ES-I3 (cell line): ENCODE results near the gene NINJ2.
"Not testable (repeated sequence)": the region's sequence is repeated elsewhere in the genome, so short reads cannot be mapped to it uniquely, and the experiment has no call there.

ENCODE experiments used
- H3K36me3 ChIP-seq: 2 replicates; pipeline ENCODE4 v1.6.1; 2013; ENCODE audit warnings: mild to moderate bottlenecking, low read length, control low read depth, moderate library complexity; ENCODE audit not compliant: insufficient read depth
- H3K4me1 ChIP-seq: 2 replicates; pipeline ENCODE4 v1.6.1; 2013; ENCODE audit warnings: mild to moderate bottlenecking, control low read depth, low read length; ENCODE audit not compliant: insufficient read depth
- H3K9ac ChIP-seq: 2 replicates; pipeline ENCODE4 v1.6.1; 2013; ENCODE audit warnings: low read depth, mild to moderate bottlenecking, low read length, moderate library complexity
- H3K9me3 ChIP-seq: 2 replicates; pipeline ENCODE4 v1.6.1; 2013; ENCODE audit warnings: mild to moderate bottlenecking, low read length, moderate library complexity; ENCODE audit not compliant: control insufficient read depth, insufficient read depth

NINJ2 gene

DNA sequence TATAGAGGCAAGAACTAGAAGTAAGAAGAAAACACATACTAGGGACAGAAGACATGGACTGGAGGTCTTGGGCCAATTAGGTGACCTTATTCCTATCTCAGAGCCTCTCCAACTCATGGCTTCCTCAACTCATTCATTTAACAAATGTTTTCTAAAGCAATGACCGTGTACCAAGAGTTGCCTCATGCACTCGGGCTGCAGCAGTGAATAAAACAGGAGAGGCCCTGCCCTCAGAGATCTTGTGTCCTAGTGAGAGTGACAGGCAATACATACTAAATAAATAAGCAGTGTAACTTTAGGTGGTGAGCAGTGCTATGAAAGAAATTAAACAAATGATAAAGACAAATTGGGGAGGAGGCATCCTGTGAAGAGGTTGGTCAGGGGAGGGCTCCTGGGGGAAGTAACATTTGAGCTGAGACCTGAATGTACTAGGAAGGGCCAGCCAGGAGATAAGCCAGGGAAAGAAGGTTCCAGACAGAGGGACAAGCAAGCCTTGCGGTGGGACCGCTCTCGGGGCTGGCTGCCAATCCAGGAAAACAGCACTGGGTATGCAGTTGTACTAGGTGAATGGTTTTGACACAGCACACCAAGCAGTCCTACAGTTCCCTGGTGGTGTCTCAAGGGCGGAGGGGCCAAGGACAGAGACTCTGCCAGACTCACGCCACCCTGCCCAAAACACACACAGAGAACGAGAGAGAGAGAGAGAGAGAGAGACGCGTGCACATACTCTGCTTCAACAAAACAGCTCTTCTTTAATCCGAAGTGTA lies 1.3 kb downstream of the NINJ2 start:
- H3K4me1 ChIP-seq = peaks cover 5% of the 10 kb centered on the region
- no peaks in the 10 kb centered on the region for H3K9me3 ChIP-seq
- H3K36me3 ChIP-seq = no peaks in the 10 kb centered on the region
- no peak overlapping the region for H3K9ac ChIP-seq

DNA sequence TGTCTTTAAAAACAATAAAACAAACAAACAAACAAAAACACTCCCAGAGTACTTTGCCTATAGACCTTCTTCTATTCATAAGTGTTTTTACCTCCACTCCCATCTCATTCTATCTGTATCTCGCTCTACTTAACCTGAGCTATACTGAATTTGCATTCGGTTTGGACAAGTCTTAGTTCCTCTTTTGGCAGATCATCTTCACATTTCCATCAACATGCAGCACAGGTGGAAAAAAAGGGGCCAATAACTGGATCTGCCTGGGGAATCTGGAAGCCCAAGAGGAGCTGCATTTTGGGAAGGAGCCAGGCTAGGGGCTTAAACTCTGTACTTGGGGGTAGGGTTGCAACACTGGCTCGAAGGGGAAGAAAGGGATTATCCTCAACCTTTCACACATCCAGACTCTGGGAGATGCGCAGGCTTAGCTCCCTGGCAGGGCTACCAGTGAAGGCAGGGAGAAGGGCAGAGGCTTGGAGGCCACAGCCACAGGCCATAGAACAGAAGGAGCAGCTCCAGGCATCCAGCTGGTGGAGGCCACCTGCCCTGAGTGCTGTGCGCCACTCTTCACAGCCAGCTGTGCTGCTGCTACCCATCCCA lies 4.1 kb downstream of the NINJ2 start:
- Histone ChIP-seq H3K9ac (no peak overlapping the region), H3K9me3 (no peaks in the 10 kb centered on the region), H3K36me3 (no peaks in the 10 kb centered on the region), H3K4me1 (no peaks in the 10 kb centered on the region)

DNA sequence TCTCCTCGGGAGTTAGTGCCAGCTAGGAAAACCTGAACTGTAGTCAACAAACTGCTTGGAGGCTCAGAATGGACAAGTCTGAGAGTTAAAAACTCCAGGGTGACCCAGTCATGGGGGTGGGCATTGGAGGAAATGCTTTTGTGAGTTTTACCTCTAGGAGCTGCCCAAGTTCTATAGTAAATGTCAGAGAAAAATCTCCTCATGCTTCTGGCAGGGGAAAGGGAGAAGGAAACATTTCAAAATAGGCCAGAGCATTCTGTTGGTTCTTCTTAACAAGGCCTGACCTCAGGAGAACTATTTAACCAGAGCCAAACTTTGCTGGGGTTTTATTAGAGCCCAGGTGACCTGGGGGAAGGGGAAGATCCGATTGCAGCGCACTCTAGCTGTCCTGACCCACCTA lies 12.3 kb downstream of the NINJ2 start:
- no peaks in the 10 kb centered on the region for H3K9me3 ChIP-seq
- no peaks in the 10 kb centered on the region for H3K36me3 ChIP-seq
- H3K4me1 ChIP-seq = no peaks in the 10 kb centered on the region
- no peak overlapping the region for H3K9ac ChIP-seq

GRCh38 chr12:647385-648085 lies 15.7 kb downstream of the NINJ2 start:
- Histone ChIP-seq H3K4me1 (0 out of 2 replicates have a peak, but pooled peaks cover 6% of the 10 kb centered on the region), H3K36me3 (0 out of 2 replicates have a peak, but pooled peaks cover 2% of the 10 kb centered on the region), H3K9ac (no peak overlapping the region), H3K9me3 (no peaks in the 10 kb centered on the region)

GRCh38 chr12:646442-647384 lies 16.5 kb downstream of the NINJ2 start:
- H3K9ac ChIP-seq = no peak overlapping the region
- H3K4me1 ChIP-seq = peaks cover 6% of the 10 kb centered on the region; the same call in 1 of the 2 replicates
- 0 out of 2 replicates have a peak, but pooled peaks cover 2% of the 10 kb centered on the region for H3K36me3 ChIP-seq
- no peaks in the 10 kb centered on the region for H3K9me3 ChIP-seq

- peaks cover 6% of the 10 kb centered on the region; the same call in 1 of the 2 replicates for H3K4me1 ChIP-seq
- H3K9ac ChIP-seq = no peak overlapping the region
Observed at GRCh38 chr12:645563-646071, 17.6 kb downstream of the NINJ2 start.

GRCh38 chr12:644818-645552 lies 18.3 kb downstream of the NINJ2 start:
- Histone ChIP-seq H3K9ac (no peak overlapping the region), H3K9me3 (no peaks in the 10 kb centered on the region), H3K36me3 (0 out of 2 replicates have a peak, but pooled peaks cover 2% of the 10 kb centered on the region), H3K4me1 (peaks cover 6% of the 10 kb centered on the region; the same call in 1 of the 2 replicates)

More at GRCh38 chr12:645563-646071, 17.6 kb downstream of the NINJ2 start:
- Histone ChIP-seq H3K36me3 (0 out of 2 replicates have a peak, but pooled peaks cover 2% of the 10 kb centered on the region), H3K9me3 (no peaks in the 10 kb centered on the region)

DNA sequence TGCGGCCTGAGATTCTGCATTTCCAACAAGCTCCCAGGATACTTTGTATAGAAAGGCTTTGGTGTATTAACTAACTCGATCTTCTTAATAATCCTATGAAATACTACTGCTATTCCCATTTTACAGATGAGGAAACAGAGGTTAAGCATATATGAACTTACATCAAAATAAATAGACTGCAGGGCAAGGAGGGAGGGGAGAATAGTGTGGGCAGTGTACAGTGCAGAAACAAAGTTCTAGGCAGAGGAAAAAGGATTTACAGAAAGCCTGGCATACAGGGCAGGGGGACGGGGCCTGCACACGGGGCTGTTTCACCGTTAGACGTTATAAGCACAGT lies 19.0 kb downstream of the NINJ2 start:
- peaks cover 6% of the 10 kb centered on the region; the same call in 1 of the 2 replicates for H3K4me1 ChIP-seq
- no peak overlapping the region for H3K9ac ChIP-seq
- no peaks in the 10 kb centered on the region for H3K9me3 ChIP-seq
- 0 out of 2 replicates have a peak, but pooled peaks cover 2% of the 10 kb centered on the region for H3K36me3 ChIP-seq

- H3K9me3 ChIP-seq = no peaks in the 10 kb centered on the region
- peaks cover 6% of the 10 kb centered on the region; the same call in 1 of the 2 replicates for H3K4me1 ChIP-seq
- 0 out of 2 replicates have a peak, but pooled peaks cover 2% of the 10 kb centered on the region for H3K36me3 ChIP-seq
- H3K9ac ChIP-seq = peak overlapping the region; percentile 78
Observed at GRCh38 chr12:643475-644302, 19.6 kb downstream of the NINJ2 start.

DNA sequence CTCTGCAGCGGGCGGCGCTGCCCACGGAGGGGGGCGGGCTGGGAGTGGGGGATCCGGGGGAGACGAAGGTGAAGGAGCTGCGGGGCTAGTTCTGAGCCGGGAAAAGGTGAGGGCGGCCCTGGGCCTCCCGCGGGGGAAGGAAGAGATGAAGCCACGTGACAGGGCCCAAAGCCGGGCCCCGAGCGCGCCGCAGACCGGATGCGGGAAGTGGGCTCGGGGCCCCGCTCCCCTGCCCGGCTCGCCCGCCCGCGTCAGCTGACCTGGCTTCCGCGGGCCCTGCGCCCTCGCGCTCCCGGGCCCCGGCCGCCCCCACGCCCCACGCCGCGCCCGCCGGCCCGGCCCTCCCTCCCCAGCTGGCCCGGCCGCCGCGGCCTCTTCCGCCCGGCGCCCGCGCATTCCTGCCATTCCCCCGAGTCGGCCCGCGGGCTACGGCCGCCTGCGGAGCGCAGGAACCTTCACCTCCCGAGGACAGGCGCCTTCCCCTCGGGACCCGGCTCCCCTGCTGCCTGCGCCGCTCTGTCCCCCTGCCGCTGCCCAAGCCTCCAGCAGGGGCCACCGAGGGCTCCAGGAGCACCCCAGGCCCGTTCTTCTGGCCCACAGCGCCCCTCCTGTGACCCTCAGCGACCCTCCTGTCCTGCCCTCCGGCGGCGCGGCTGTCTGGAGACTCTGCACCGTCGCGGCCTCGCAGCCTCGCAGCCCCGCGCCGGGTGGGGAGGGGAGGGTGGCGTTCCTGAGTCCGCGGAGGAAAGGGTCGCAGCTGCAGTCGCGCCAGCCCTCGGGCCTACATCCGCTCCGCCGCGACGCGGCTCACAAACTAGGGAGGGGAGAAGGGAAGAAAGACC lies 20.4 kb downstream of the NINJ2 start:
- peaks cover 9% of the 10 kb centered on the region; the same call in 1 of the 2 replicates for H3K4me1 ChIP-seq
- no peaks in the 10 kb centered on the region for H3K9me3 ChIP-seq
- 0 out of 2 replicates have a peak, but pooled peaks cover 2% of the 10 kb centered on the region for H3K36me3 ChIP-seq
- peak overlapping the region; percentile 78 for H3K9ac ChIP-seq

- not testable (repeated sequence) for H3K9me3 ChIP-seq, H3K9ac ChIP-seq, H3K36me3 ChIP-seq
- H3K4me1 ChIP-seq = peaks cover 10% of the 10 kb centered on the region; the same call in 1 of the 2 replicates
Observed at GRCh38 chr12:641321-641720, 21.9 kb downstream of the NINJ2 start.

- peaks cover 10% of the 10 kb centered on the region; the same call in 1 of the 2 replicates for H3K4me1 ChIP-seq
- H3K9ac ChIP-seq = no peak overlapping the region
- no peaks in the 10 kb centered on the region for H3K9me3 ChIP-seq
- H3K36me3 ChIP-seq = 0 out of 2 replicates have a peak, but pooled peaks cover 2% of the 10 kb centered on the region
Observed at GRCh38 chr12:640773-641172, 22.5 kb downstream of the NINJ2 start.
